GM18520 (cell line): ENCODE results near the gene FRYL.
A peak's percentile ranks its signal among the peaks of the same experiment; 100 is the strongest.
"Not testable (repeated sequence)": the region's sequence is repeated elsewhere in the genome, so short reads cannot be mapped to it uniquely, and the experiment has no call there.

Source experiments
- ATAC-seq: cut with Tn5 transposase; IDR thresholded peaks from one replicate; pipeline ENCODE4 v1.9.1; 2021; ENCODE audit not compliant: unreplicated experiment

Gene FRYL

GRCh38 chr4:48704091-48704802 lies 75.8 kb downstream of the FRYL start:
- ATAC-seq, result no peak

- ATAC-seq, result peak; percentile 5
These were observed 80.6 kb downstream of the FRYL start for GRCh38 chr4:48699475-48699874.

- no peak for ATAC-seq
These were observed 81.8 kb downstream of the FRYL start for GRCh38 chr4:48698029-48698971.

- ATAC-seq, result not testable (repeated sequence)
These were observed 82.6 kb downstream of the FRYL start for GRCh38 chr4:48697516-48697915.

- ATAC-seq, result no peak
These were observed 85.3 kb downstream of the FRYL start for GRCh38 chr4:48694824-48695223.

- no peak for ATAC-seq
These were observed 86.1 kb downstream of the FRYL start for GRCh38 chr4:48693856-48694574.

GRCh38 chr4:48692897-48693296 lies 87.2 kb downstream of the FRYL start:
- no peak for ATAC-seq

GRCh38 chr4:48692044-48692443 lies 88.0 kb downstream of the FRYL start:
- ATAC-seq, result no peak

GRCh38 chr4:48688953-48689352 lies 91.1 kb downstream of the FRYL start:
- no peak for ATAC-seq

GRCh38 chr4:48687313-48688051 lies 92.6 kb downstream of the FRYL start:
- ATAC-seq, result no peak

- ATAC-seq, result no peak
These were observed 93.7 kb downstream of the FRYL start for GRCh38 chr4:48686369-48686768.

GRCh38 chr4:48683784-48684666 lies 96.1 kb downstream of the FRYL start:
- ATAC-seq, result no peak

GRCh38 chr4:48682870-48683269 lies 97.2 kb downstream of the FRYL start:
- not testable (repeated sequence) for ATAC-seq

- peak; percentile 88 for ATAC-seq
These were observed 98.2 kb downstream of the FRYL start for GRCh38 chr4:48681856-48682255.

- no peak for ATAC-seq
These were observed 99.1 kb downstream of the FRYL start for GRCh38 chr4:48680848-48681568.

- no peak for ATAC-seq
These were observed 106.5 kb downstream of the FRYL start for GRCh38 chr4:48673537-48673936.

- no peak for ATAC-seq
These were observed 109.5 kb downstream of the FRYL start for GRCh38 chr4:48670587-48670986.

GRCh38 chr4:48669086-48669485 lies 111.0 kb downstream of the FRYL start:
- ATAC-seq, result no peak
